Stomach (tissue), 4 donors: Measurements from ENCODE around the gene GPBP1.

Experiments used
- CTCF ChIP-seq, 7 experiments: fragments of 450-650 bp in 4 of 7; fragments of 200-600 bp in 3 of 7; sonication (generic) in 3 of 7; IDR thresholded peaks; one replicate each; pipeline ENCODE4 v1.5.1; 2016 to 2019; ENCODE audit warnings: antibody characterized with exemption in 7 of 7, control low read depth in 2 of 7, mild to moderate bottlenecking in 1 of 7
- EP300 ChIP-seq: sonication (generic); formaldehyde crosslinking; IDR thresholded peaks from one replicate; pipeline ENCODE4 v1.6.1; 2017; ENCODE audit warnings: antibody characterized with exemption
- POLR2A ChIP-seq, 4 donors: fragments of 450-650 bp; IDR thresholded peaks; one replicate each; pipeline ENCODE4 v1.6.1; 2016; ENCODE audit warnings: antibody characterized with exemption in 4 of 4, control low read depth in 2 of 4, mild to moderate bottlenecking in 1 of 4, moderate library complexity in 1 of 4

GRCh38 chr5:57181154-57181553, 7.3 kb downstream of the GPBP1 start:
- TF ChIP-seq POLR2A (IDR thresholded peaks at IDR 0.05): no peak
- no peak for TF ChIP-seq CTCF (IDR thresholded peaks at IDR 0.05)
- TF ChIP-seq EP300: no peak
